SKM-1 (cell line): ENCODE results near the gene MX2.
A peak's percentile ranks its signal among the peaks of the same experiment; 100 is the strongest.

ENCODE experiments used
- DNase-seq: peaks from one replicate; lab custom pipeline; 2025; ENCODE audit not compliant: unreplicated experiment; lab: John Stamatoyannopoulos, UW

The MX2 gene

DNA sequence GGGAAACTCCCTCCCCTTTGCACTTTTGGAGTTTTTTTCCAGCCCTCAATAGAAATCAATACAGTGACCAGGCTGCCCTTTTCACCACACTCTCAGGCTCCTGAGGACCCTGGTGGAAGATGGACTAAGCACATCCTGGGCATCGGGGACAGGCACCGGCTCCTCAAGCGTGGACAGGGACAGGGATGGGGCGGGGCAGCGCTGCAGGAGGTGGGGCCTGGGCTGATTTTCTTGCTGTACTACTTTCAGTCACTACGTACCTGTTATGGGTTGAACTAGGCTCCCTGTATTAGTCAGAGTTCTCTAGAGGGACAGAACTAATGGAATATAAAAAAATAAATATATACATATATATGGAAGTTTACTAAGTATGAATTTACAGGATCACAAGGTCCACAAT is 2.5 kb downstream of the MX2 start:
- DNase-seq = no peak

GRCh38 chr21:41365377-41366107 is 3.7 kb downstream of the MX2 start:
- no peak for DNase-seq

DNA sequence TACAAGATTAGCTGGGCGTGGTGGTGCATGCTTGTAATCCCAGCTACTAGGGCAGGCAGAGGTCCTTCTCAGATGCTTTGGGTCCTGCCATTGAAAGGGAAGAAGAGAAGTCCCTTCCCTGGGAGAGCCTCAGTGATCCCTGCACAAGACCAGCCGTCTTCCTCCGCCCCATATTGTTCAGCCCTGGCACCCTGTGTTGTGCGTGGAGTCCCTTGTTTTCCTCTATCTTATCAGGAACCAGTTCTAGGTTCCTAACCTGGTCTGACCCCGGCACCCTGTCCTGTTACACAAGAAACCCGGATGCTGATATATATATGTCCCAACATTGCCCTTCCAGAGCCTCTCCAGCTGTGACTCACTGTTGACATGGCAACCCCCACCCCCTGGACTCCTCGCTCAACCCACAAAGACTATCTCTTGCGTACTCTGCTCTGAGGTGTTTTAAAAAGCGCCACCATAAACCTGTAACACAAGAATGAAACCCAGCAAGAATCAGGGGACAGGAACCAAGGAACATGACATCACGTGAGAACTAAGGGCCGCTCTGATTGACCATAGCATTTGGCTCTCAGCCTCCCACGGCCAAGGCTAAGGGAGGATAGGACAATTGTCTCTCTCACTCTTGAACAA is 4.8 kb downstream of the MX2 start:
- DNase-seq = peak; percentile 99

DNA sequence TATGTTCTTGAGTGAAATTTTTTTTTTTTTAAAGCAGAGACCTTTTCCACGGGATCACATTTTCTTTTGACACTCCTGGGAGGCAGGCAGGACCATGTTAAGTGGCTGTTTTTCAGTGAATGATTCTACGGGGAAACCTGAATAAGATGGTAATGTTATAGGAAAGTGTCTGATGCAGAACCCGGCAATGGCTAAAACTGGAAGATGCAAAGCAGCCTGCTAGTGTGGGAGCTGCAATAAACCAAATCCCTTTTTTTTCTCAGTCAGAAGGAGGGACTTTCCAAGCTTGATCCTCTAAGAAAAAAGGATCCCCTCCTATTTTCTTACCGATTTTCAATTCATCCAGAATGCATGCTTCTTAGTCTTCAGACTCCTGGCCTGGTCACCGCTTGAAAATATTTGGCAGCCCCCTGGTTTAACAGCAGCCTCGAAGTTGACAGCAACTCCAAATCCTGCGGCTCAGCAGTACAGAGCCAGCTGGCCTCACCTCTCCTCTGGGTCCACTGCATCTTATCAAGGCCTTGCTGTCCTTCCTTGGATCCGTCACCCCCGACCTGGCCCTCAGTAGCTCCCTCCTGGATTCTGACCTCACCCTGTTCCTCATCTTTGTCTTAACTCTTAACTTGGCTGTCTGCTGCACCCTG is 5.6 kb downstream of the MX2 start:
- DNase-seq = no peak

DNA sequence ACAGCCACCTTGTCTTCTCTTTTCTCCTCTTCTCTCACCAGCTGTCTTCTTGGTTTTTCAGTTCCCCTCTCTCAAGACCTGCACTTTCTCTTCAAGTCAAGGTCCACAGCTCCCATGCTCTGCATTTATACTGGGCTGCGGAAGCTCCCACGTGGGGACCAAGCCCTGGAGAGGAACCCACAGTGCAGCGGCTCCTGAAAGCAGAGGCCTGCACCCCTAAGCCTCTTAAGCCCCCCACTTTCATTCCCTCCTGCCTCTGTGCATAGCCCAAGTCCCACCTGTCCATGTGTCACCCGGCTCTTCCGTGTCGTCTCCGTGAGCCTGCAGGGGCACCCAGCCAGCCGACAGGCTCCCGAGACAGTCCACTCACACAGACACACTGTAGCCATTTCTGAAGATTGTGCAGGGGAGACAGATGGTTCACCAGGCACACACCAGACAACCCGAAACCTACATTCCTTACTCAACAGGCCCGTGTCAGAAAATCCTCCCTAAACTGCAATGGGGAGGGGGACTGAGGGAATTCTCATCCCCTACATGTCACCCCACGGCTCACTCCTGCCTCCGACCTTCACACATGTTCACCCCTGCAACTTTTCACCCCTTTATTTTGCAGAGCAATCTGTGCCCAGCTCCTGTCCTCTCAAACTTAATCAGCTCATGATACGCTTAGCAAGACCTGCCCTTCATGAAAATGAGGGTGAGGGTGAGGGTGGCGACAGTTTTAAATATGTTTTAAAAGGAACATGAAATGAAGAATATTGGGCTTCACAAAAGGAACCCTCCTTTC is 6.3 kb downstream of the MX2 start:
- no peak for DNase-seq

- no peak for DNase-seq
Measured at GRCh38 chr21:41368735-41369104, 6.9 kb downstream of the MX2 start.

- peak; percentile 8 for DNase-seq
Measured at GRCh38 chr21:41369105-41369919, 7.5 kb downstream of the MX2 start.

- no peak for DNase-seq
Measured at GRCh38 chr21:41369920-41370839, 8.4 kb downstream of the MX2 start.

- no peak for DNase-seq
Measured at GRCh38 chr21:41370840-41371684, 9.2 kb downstream of the MX2 start.

DNA sequence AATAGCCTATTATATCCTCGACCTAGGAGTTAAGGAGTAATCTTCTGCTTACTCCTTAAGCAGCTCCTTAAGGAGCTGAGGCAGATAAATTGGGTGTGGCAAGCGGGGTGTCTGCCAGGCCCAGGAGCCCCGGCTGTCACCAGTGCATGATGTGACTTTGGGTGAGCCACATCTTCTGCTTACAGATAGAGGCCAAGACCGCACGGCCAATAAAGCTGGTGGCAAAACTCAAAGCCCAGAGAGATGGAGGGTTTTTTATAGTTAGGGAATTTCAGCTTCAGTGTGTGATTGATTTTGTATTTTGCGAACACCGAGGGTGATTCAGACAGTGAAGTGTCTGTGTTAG is 9.8 kb downstream of the MX2 start:
- no peak for DNase-seq

DNA sequence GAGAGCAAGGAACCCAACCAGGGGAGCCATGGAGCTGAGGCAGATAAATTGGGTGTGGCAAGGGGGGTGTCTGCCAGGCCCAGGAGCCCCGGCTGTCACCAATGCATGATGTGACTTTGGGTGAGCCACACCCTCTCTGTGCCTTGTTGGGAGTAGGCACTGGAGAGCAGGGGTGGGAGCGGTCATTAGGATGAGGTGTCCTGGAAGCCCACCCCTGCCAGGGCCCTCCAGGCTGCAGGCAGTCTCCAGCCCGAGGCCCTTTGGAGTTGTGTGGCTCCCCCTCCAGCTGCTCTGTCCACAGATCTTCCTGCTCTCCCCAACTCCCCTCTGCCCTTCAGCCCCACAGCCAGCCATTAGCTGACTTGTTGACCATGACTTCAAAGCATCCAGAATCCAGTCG is 11.4 kb downstream of the MX2 start:
- no peak for DNase-seq

DNA sequence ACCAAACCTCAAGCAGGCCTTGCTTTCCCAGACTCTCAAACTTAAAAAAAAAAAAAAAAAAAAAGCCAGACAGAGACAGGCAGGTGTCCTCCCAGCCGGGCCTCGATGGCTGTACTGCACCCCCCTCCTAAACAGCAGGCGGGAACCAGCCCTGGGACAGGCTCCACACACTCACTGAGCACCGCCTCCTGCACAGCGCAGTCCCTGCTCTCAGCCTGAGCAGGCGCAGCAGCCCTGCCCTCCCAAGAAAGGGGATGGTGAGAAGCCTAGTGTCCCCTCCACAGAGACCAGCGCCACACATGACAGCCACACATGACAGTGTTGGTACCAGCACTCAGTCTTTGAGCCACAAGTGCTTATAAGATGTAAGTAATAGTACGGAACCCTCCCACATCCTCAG is 11.9 kb downstream of the MX2 start:
- DNase-seq = no peak

- DNase-seq = no peak
Measured at GRCh38 chr21:41374177-41374712, 12.4 kb downstream of the MX2 start.

- DNase-seq = no peak
Measured at GRCh38 chr21:41374867-41375533, 13.2 kb downstream of the MX2 start.

DNA sequence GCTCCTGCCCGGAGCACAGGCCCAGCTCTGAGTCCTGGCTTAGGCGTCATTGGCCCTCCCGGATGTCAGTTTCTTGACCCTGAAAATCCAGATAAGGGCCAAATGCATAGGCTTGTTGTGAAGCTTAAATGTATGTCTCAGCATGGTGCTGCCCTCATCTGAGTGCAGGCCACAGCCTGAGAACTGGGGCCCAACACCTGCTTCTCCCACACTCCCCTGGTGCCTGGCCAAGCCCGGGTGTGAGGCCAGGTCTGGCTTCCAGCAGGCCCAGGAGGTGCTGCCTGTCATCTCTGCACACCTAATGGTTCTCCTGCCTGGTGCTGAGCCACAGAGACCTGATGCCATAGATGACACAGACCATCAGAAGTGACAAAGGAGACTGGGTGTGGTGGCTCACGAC is 14.0 kb downstream of the MX2 start:
- DNase-seq = no peak

DNA sequence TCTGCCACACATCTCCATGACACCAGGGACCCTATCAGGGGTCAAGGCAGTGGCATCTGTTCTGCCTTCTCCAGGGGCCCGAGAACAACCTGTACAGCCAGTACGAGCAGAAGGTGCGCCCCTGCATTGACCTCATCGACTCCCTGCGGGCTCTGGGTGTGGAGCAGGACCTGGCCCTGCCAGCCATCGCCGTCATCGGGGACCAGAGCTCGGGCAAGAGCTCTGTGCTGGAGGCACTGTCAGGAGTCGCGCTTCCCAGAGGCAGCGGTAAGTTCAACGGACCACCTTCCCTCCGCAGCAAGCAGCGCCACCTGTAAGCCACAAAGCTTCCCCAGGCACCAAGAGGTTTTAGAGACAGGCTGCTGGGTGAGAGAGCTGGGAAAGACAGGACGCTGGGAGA is 15.9 kb downstream of the MX2 start:
- no peak for DNase-seq

DNA sequence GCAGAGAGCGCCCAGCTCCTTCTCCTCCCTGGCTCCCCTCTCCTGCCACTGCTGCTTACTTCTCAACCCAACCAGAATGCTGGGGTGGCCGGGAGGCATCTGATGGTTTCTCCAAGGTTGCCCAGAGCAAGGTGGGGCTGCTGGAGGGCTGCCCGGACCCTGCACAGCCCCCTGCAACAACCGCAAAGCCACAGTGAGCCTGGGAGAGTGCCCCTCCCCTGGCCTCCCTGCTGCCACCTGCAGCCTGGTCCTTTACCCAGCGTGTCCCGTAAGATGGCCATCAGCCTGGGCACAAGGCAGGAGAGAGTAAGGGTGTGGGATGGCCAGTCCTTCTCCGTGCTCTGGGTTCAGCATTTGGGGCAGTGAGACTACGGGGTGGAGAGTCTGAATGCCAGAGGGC is 17.0 kb downstream of the MX2 start:
- no peak for DNase-seq

- no peak for DNase-seq
Measured at GRCh38 chr21:41379901-41380300, 18.1 kb downstream of the MX2 start.
